Heart left ventricle (tissue), 13 donors: ENCODE data around the gene CELSR1.

Experiments used
- POLR2A ChIP-seq, 2 donors: fragments of 450-650 bp; IDR thresholded peaks; one replicate each; pipeline ENCODE4 v1.6.1; 2017; ENCODE audit warnings: antibody characterized with exemption in 2 of 2, mild to moderate bottlenecking in 2 of 2, moderate library complexity in 2 of 2
- TF ChIP-seq, protein P1 (sequence below), 12 donors: fragments of 200-600 bp; sonication (generic) in 4 of 12; IDR thresholded peaks; one replicate each; pipeline versions ENCODE4 v1.5.0 to v1.8.0; 2018 to 2022; ENCODE audit warnings: antibody characterized with exemption in 12 of 12, mild to moderate bottlenecking in 5 of 12
- donor health status: ischemic (EF 13 %, LVEDD 7.1; RV severe dilation, severe dysfunction).
- donor health status: DM: no; HTN: yes; CAD: no.
- donor health status: DM: no; HTN: no; CAD: no.
- donor health status: ischemic (EF 25% LVEDD 6.9; RV normal size, moderate dysfunction).
- donor health status: ischemic (EF 25% LVEDD 5.7; RV mildly dilated, moderate dysfunction).
- donor health status: ischemic (EF 35%, LVEDD 5.7; RV mildly dilated, moderate dysfunction).
- donor health status: nonischemic (EF 11% LVEDD 7.7; RV severe dilation, severe dysfunction).
- donor health status: DM: yes; HTN: yes; CAD: no.
- donor health status: PGD.
- donor health status: ischemic (EF 29% LVEDD 5.4; RV normal size, mild dysfunction).
- donor health status: nonischemic (EF 23%, LVEDD 6.1; RV moderate dilation, normal function).

DNA sequence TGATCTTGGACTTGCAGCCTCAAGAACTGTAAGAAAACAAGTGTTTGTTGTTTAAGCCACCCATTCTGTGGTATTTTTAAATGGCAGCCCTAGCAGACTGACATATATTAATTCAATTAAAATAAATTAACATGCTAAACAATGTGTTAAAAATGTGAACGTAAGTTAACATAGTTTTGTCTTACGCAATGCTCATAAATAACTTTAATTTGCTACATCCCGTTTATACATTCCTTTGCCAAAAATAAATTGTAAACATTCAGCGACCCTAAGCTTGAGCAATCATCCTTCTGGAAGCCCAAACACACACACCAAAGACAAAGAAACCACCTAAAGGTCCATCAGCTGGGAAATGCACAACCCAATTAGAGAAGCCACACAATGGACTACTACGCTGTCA is 70.4 kb downstream of the CELSR1 start:
- TF ChIP-seq, protein P1, sequence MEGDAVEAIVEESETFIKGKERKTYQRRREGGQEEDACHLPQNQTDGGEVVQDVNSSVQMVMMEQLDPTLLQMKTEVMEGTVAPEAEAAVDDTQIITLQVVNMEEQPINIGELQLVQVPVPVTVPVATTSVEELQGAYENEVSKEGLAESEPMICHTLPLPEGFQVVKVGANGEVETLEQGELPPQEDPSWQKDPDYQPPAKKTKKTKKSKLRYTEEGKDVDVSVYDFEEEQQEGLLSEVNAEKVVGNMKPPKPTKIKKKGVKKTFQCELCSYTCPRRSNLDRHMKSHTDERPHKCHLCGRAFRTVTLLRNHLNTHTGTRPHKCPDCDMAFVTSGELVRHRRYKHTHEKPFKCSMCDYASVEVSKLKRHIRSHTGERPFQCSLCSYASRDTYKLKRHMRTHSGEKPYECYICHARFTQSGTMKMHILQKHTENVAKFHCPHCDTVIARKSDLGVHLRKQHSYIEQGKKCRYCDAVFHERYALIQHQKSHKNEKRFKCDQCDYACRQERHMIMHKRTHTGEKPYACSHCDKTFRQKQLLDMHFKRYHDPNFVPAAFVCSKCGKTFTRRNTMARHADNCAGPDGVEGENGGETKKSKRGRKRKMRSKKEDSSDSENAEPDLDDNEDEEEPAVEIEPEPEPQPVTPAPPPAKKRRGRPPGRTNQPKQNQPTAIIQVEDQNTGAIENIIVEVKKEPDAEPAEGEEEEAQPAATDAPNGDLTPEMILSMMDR (IDR thresholded peaks at IDR 0.05): no peak
- no peak for TF ChIP-seq POLR2A (IDR thresholded peaks at IDR 0.05)
